ENCODE results near the gene PDE9A.
A peak's percentile ranks its signal among the peaks of the same experiment; 100 is the strongest.
"Not testable (repeated sequence)": the region's sequence is repeated elsewhere in the genome, so short reads cannot be mapped to it uniquely, and the experiment has no call there.

Gene PDE9A

GRCh38 chr21:42720484-42720883, 67.1 kb downstream of the PDE9A start:
- DNase-seq: not testable (repeated sequence)

GRCh38 chr21:42721341-42721824, 68.0 kb downstream of the PDE9A start:
- DNase-seq: no peak

GRCh38 chr21:42722153-42722552, 68.7 kb downstream of the PDE9A start:
- no peak for DNase-seq

- DNase-seq: no peak
These were observed 69.5 kb downstream of the PDE9A start for GRCh38 chr21:42722808-42723473.

- DNase-seq: no peak
These were observed 71.0 kb downstream of the PDE9A start for GRCh38 chr21:42724226-42724920.

- DNase-seq: no peak
These were observed 72.1 kb downstream of the PDE9A start for GRCh38 chr21:42725416-42725930.

GRCh38 chr21:42731264-42732032, 78.0 kb downstream of the PDE9A start:
- no peak for DNase-seq

- no peak for DNase-seq
These were observed 78.6 kb downstream of the PDE9A start for GRCh38 chr21:42732033-42732410.

GRCh38 chr21:42733037-42733627, 79.7 kb downstream of the PDE9A start:
- no peak for DNase-seq

- DNase-seq: no peak
These were observed 80.5 kb downstream of the PDE9A start for GRCh38 chr21:42733874-42734273.

GRCh38 chr21:42734323-42734971, 81.0 kb downstream of the PDE9A start:
- DNase-seq: peak; percentile 7

GRCh38 chr21:42735061-42735460, 81.6 kb downstream of the PDE9A start:
- no peak for DNase-seq

GRCh38 chr21:42735944-42736343, 82.5 kb downstream of the PDE9A start:
- no peak for DNase-seq

- DNase-seq: no peak
These were observed 83.4 kb downstream of the PDE9A start for GRCh38 chr21:42736646-42737350.

GRCh38 chr21:42737951-42738590, 84.7 kb downstream of the PDE9A start:
- peak; percentile 57 for DNase-seq

GRCh38 chr21:42739061-42739931, 85.9 kb downstream of the PDE9A start:
- DNase-seq: no peak

GRCh38 chr21:42740405-42740909, 87.0 kb downstream of the PDE9A start:
- DNase-seq: no peak

GRCh38 chr21:42741066-42741465, 87.6 kb downstream of the PDE9A start:
- no peak for DNase-seq

GRCh38 chr21:42744520-42745445, 91.4 kb downstream of the PDE9A start:
- no peak for DNase-seq

Data from CD4-positive, alpha-beta T cell treated with Interleukin-21 for 1 hour (primary cell).